Stimulated activated CD8-positive, alpha-beta memory T cell treated with anti-CD3 and anti-CD28 coated beads, Interleukin-15, amount 100 ng/mL, for 1 hour (primary cell): Measurements from ENCODE around the gene HOXB4.

Experiments
- DNase-seq: peaks from one replicate; pipeline ENCODE4 v3.0.0-alpha.2; 2020; ENCODE audit warnings: low read depth

HOXB4 gene

DNA sequence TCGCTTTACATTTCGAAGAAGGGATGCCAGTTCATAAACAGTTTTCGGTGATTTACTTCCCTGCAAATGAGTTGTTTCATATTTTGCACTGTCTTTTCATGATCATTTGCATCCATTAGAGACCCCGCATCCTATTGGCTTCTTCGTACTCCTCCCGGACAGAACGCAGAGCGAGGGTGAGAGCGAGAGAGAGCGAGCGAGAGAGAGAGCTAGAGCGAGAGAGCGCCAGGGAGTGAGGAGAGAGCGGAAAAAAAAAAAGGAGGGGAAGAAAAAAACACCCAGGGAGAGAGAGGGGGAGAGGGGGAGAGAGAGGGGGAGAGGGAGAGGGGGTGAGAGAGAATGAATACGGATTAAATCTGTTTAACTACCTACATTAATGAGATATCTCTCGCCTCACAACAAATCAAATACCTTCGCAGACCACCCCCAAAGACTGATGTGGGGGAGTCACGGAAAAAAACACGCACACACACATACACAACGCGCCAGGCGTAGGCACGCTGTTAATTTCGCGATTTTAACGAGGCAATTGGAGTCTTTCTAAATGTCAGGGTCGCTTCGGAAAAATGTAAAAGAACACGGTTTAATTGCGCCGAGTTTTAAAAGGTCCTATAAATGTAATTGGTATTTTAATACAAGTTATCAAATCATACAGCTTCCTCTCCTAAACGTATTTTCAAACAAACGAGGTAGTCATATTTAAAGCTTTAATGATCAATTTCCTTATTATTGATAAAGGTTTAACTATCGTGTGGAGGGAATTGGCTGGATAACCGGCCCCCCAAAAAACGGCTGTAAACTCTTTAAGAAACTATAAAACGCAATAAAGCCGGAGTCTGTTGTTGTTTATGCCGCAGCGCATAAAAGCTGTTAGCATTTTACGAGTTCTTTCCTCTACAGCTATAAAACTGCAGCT, 37.2 kb upstream of the HOXB4 start, which contains the start of gene HOXB8:
Gene HOXB8, minus strand, starts transcription at position 246 of the 916 bp plus-strand sequence. CDS start 588 bp downstream, outside the sequence.
- no peak for DNase-seq

DNA sequence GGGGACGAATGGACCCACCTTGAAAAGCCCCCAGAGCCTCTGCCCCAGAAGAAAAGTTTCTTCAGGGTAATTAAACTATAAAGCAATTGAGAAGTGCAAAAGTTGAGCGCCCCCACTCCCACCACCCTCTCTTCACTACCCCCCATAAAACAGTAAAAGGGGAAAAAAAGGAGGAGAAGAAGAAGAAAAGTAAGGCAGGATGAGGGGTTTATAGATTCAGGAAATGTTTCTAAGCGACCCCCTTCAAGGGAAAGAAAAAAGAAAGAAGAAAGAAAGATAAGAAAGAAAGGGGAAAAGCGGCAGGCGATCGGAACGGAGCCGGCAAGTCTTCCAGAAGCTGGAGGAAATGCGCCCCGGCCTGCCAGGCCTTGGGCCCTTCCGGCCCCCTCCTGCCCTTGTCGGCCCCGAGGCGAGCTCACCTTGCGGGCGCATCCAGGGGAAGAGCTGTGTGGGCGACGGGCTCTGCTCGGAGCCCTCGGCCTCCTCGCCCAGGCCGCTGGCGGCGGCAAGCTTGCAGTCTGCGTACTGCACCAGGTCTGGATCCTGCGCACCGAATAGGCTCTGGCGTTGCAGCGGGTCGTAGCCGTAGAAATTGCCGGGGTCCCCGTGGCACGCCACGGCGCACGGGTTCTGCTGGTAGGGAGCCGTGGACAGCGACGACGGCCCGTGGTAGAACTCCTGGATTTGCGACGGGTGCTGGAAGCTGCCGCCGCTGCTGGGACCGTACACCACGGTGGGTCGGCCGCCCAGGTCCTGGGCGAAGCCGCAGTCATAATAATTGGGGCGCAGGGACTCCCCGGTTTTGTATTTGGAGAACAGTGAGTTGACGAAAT, 35.9 kb upstream of the HOXB4 start:
- no peak for DNase-seq

- no peak for DNase-seq
Measured at GRCh38 chr17:48612854-48613691, 34.9 kb upstream of the HOXB4 start.

GRCh38 chr17:48612456-48612853, 34.3 kb upstream of the HOXB4 start:
- DNase-seq = no peak

DNA sequence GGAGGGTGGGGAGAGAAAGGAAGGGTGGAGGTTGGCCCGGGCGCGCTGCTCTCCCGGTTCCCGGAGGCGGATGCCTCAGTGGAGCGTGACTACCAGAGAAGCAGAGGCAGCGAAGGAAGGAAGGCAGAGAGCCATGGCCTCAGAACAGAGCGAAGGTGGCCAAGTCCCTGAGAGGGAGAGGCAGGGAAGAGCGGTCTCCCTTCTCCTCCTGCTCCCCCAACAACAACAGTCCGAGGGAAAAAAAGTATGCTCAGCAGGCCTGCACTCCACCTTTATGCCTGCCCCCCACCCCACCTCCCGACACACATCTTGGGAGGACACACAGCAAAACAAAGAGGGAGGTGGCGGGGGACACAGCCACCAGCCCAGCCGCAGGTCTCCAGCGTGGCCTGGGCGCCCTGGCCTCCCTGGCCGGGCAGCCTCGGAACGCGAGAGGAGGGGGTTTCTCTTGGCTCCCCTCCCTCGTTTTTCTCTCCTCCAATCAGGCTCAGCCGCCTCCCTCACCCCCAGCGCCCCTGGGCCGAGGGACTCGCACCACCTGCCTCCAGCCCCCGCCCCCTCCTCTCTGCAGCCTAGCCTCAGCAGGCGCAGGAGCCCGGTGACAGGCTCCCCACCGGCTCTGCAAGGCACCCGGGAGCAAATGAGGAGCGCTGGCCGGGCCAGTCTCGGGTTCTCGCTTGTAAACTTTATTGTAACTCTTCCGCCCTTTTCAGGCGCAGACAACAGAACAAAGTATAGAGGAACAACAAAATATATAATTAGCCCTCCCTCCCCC, 33.7 kb upstream of the HOXB4 start:
- no peak for DNase-seq

GRCh38 chr17:48611213-48611612, 33.1 kb upstream of the HOXB4 start:
- no peak for DNase-seq

GRCh38 chr17:48610282-48611211, 32.4 kb upstream of the HOXB4 start, which contains the start of gene HOXB7:
TSS of gene HOXB7 (minus strand) at chr17:48611017. CDS start at chr17:48610918, 99 bp downstream.
- no peak for DNase-seq

DNA sequence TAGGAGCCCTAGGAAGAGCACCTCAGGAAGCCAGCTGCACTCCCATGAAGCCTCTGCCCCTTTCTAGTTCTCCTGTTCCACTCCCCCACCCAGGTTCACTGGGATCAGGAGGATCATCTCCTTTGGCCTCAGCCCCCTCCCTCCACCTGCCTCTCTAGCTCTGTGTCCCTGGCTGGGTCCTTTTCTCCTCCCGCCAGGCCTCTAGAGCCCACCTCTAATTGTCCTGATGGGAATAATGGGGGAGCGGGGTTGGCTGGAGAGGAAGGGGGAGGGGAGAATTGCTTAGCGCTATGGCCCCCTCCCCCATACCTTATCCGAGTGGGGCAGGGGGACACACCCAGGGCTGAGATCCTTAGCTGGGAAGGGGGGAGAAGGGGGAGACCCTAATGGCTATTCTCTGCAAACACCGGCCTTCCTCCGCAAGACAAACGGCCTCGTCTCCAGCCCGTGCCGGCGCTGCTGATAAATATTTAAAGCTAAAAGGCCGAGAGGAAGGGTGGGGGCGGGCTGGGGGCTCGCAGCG, 31.7 kb upstream of the HOXB4 start:
- no peak for DNase-seq

GRCh38 chr17:48609033-48609432, 30.9 kb upstream of the HOXB4 start:
- no peak for DNase-seq

- DNase-seq = no peak
Measured at GRCh38 chr17:48608494-48608834, 30.3 kb upstream of the HOXB4 start.

GRCh38 chr17:48606892-48607614, 28.9 kb upstream of the HOXB4 start:
- no peak for DNase-seq

DNA sequence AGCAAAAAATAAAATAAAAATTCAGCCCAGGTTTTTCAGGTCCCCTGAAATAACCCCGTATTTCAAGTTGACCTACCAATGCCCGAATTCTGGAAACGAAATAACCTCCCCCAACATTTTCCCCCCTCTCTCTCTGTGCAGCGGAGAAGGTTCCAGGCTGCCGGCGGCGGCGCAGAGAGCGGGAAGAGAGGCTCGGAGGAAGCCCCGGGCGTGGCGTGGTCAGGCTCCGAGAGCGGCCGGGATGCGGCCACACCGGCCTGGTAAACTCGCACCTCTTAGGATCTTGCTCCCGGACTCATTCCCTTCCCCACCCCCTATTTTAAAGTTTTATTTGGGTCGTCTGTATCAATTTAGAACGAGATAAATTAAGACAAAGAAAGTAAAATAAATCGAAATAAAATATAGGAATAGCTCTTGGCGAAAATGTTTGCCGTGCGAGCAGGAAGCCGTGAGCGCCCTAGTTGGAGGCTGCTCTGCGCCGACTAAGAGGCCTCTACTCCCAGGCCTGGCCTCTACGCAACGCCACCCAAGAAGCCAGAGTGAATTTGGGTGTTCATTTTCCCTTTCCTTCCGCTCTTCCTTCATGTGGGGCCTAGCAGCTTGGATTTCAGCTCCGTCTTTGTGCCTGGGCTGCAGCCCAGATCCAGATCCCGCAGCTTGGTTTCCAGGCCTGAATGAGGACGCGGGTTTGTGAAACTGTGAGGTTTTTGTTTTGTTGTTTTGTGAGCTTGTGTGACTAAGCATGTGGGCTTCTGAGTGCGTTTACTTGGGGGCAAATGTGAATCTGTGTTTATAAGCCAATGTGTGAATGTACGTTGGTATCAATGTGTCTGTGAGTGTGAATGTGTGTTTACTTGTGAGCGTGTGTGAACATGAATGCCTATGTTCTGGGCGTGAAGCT, 28.1 kb upstream of the HOXB4 start:
- no peak for DNase-seq

GRCh38 chr17:48605409-48605919, 27.3 kb upstream of the HOXB4 start:
- no peak for DNase-seq

- no peak for DNase-seq
Measured at GRCh38 chr17:48604770-48605329, 26.7 kb upstream of the HOXB4 start, which contains the start of gene HOXB6. TSS of gene HOXB6 (minus strand) at chr17:48604986. CDS start at chr17:48598150, 6,836 bp downstream.

DNA sequence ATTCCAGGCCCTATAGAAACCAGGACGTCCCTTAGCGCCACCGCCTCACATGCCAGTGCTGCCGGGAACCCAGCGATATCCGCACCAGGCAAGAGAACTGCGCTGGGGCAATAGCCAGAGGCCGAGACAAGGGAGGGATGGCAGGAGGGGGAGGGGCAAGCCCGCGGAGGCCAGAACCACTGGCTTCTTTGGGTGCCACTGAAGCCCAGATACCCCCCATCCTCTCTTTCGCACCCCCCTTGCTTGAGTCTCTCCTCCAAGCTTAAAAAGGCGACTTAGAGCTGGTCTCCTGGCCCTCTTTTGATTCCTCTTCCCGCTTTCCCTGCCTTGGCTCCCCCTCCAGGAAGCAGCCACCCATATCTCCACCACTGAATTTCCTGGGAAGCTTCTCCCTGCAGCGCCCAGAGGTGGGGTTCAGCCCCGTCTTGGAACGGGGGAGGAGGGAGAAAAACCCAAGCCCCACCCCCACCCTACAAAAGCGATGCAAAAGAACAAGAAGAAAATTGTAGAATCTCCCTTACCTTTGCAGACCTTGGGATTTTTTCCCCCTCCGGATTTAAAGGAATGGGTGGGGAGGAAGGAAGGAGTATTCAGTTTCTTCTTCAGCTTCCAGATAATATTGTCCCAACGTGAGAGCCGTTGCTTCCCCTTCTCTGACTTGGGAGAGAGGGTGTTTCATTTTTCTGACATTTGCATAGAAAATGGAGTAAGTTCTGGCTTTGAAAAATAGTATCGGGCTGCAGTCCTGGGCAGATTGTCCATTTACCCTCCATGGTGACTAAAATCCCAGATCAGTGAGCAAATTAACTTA, 26.0 kb upstream of the HOXB4 start:
- DNase-seq = no peak
